ENCODE results near the gene FIBCD1.
"Not testable (repeated sequence)": the region's sequence is repeated elsewhere in the genome, so short reads cannot be mapped to it uniquely, and the experiment has no call there.

Gene FIBCD1

DNA sequence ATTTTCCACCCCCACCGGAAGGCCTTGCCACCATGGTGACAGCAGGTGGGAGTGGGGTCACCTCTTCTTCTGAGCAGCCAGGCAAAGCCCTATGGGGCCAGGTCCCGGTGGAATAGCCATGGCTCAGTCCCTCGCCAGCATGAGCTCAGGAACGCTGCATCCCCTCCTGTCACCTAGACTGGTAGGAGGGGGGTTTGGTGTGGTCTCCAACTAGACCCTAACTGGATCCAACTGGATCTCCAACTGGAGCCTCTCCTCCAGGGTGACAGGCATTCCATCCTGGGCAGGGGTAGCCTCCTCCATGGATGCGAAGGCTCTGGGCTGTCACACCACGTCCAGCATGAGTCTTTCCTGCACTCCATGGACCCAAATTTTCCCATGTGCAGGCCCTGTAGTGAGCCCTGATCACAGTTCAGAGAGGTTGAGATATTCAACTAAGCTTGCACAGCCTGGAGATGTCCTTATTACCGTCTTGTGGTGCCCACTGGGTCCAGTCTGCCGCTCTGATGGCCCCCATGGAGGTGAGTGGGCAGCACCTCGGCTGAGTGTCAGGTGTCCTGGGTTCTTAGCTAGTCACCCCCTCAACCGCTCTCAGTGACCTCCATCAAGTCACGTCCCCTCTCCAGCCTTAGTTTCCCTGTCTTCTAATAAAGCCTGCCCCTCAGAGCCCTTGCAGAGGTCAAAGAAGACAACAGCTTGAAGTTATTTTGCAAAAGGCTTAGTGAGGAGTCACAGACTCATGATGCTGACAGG lies 18.6 kb upstream of the FIBCD1 start:
- peaks cover 56% of the 10 kb centered on the region for H3K27me3 ChIP-seq (ENCODE audit: insufficient read depth, low read depth)

DNA sequence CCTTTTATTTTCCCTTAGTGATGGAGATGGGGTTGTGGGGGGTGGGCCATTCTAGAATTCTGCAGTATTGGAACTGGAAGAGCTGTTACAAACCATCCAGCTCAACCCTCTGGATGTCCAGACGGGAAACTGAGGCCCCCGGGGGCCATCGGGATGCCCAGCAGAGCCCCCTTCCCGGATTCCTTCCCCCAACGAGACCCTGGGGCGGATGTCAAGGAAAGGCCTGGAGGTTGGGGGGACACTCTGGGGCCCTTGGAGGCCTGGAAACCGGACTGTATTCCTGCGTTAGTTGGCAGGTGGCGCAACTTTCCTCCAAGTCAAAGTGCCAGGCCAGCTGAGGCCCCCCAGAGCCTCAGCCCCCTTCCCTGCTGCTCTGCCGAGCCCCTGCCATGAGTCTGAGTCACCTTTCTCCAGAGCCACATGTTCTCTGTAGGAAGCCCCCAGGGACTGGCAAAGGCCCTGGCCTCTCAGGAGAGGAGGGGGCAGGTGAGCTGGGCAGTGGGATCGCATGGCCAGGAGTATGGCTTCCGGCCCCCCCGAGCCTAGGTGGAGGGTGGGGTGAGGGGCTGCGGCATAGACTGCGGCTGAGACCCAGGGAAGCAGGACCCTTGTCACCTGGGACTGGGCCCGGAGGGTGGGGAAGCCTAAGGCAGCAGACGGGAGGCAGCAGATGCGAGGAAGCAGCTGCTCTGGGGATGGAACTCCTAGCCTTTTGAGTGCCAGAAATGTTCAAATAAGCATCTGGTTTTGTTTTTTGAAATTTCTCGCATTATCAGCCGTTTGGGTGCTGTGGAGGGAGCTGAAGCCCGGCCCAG lies 17.8 kb upstream of the FIBCD1 start:
- Histone ChIP-seq H3K4me2 (no peak overlapping the region), H2AFZ (ENCODE audit: low read depth) (no peak overlapping the region), H3K79me2 (ENCODE audit: insufficient read depth, low read depth) (no peaks in the 10 kb centered on the region), H4K20me1 (ENCODE audit: insufficient read depth) (no peaks in the 10 kb centered on the region), H3K4me1 (ENCODE audit: low read depth, poor library complexity, severe bottlenecking) (no peaks in the 10 kb centered on the region), H3K36me3 (ENCODE audit: insufficient read depth) (no peaks in the 10 kb centered on the region), H3K4me3 (IDR thresholded peaks at IDR 0.05; ENCODE audit: insufficient read depth, low read depth, low read length) (no peak overlapping the region), H3K27me3 (ENCODE audit: insufficient read depth, low read depth) (peaks cover 56% of the 10 kb centered on the region), H3K27ac (no peak overlapping the region), H3K9ac (no peak overlapping the region)
- TF ChIP-seq, protein P1, sequence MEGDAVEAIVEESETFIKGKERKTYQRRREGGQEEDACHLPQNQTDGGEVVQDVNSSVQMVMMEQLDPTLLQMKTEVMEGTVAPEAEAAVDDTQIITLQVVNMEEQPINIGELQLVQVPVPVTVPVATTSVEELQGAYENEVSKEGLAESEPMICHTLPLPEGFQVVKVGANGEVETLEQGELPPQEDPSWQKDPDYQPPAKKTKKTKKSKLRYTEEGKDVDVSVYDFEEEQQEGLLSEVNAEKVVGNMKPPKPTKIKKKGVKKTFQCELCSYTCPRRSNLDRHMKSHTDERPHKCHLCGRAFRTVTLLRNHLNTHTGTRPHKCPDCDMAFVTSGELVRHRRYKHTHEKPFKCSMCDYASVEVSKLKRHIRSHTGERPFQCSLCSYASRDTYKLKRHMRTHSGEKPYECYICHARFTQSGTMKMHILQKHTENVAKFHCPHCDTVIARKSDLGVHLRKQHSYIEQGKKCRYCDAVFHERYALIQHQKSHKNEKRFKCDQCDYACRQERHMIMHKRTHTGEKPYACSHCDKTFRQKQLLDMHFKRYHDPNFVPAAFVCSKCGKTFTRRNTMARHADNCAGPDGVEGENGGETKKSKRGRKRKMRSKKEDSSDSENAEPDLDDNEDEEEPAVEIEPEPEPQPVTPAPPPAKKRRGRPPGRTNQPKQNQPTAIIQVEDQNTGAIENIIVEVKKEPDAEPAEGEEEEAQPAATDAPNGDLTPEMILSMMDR (conservative IDR thresholded peaks at IDR 0.05; ENCODE audit: low read depth, low read length), result no peak

More for the DNA sequence above, 18.6 kb upstream of the FIBCD1 start:
- no peaks in the 10 kb centered on the region for H3K36me3 ChIP-seq (ENCODE audit: insufficient read depth)
- TF ChIP-seq, protein P1 (conservative IDR thresholded peaks at IDR 0.05; ENCODE audit: low read depth, low read length), result no peak
- no peaks in the 10 kb centered on the region for H4K20me1 ChIP-seq (ENCODE audit: insufficient read depth)
- no peaks in the 10 kb centered on the region for H3K79me2 ChIP-seq (ENCODE audit: insufficient read depth, low read depth)
- no peak overlapping the region for H3K4me3 ChIP-seq (IDR thresholded peaks at IDR 0.05; ENCODE audit: insufficient read depth, low read depth, low read length)
- H2AFZ ChIP-seq (ENCODE audit: low read depth), result no peak overlapping the region
- no peak overlapping the region for H3K27ac ChIP-seq
- no peak overlapping the region for H3K9ac ChIP-seq
- no peaks in the 10 kb centered on the region for H3K4me1 ChIP-seq (ENCODE audit: low read depth, poor library complexity, severe bottlenecking)
- no peak overlapping the region for H3K4me2 ChIP-seq

DNA sequence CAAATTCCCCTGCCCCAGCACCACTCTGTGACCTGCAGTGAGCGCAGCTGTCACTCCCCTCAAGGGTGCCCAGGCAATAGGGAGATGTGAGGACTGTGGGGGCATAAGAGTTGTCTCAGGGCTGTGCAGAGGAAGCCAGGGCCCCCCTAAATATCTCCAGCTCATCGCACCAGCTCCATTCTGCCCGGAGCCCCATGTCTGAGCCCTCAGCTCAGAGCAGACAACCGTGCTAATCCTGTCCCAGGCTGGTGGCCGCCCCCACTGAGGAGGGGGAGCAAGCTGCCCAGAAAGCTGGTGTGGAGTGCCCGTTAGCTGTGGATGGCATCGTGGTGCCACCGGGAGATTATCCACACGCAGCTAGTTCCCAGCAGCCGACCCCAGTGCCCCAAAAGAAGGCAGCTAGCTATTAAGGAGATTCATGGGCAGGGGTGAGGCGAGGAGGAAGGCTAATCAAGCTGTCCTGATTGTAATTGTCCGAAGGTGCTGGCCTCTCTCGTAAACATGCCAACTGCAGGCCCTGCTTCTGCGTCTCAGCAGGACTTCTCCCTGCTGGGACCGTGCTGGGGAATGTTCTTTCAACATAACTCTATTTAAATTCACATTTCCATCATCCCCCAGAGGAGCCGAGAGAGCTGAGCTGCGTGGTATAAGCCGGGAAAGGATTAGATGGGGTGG lies 17.0 kb upstream of the FIBCD1 start:
- H3K4me1 ChIP-seq (ENCODE audit: low read depth, poor library complexity, severe bottlenecking), result no peaks in the 10 kb centered on the region
- no peaks in the 10 kb centered on the region for H4K20me1 ChIP-seq (ENCODE audit: insufficient read depth)
- H2AFZ ChIP-seq (ENCODE audit: low read depth), result no peak overlapping the region
- H3K27ac ChIP-seq, result no peak overlapping the region
- H3K79me2 ChIP-seq (ENCODE audit: insufficient read depth, low read depth), result no peaks in the 10 kb centered on the region
- H3K4me2 ChIP-seq, result no peak overlapping the region
- H3K4me3 ChIP-seq (IDR thresholded peaks at IDR 0.05; ENCODE audit: insufficient read depth, low read depth, low read length), result no peak overlapping the region
- no peak overlapping the region for H3K9ac ChIP-seq
- no peaks in the 10 kb centered on the region for H3K36me3 ChIP-seq (ENCODE audit: insufficient read depth)
- TF ChIP-seq, protein P1 (conservative IDR thresholded peaks at IDR 0.05; ENCODE audit: low read depth, low read length), result no peak
- peaks cover 60% of the 10 kb centered on the region for H3K27me3 ChIP-seq (ENCODE audit: insufficient read depth, low read depth)

DNA sequence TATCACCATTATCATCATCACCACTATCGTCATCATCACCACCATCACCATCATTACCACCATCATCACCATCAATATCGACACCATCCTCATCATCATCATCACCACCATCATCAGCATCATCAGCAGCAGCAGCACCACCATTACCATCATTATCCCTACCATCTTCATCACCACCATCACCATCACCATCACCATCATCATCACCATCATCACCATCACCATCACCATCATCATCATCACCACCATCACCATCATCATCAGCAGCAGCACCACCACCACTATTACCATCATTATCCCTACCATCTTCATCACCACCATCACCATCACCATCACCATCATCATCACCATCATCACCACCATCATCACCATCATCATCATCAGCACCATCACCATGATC lies 15.9 kb upstream of the FIBCD1 start:
- not testable (repeated sequence) for H3K4me3 ChIP-seq (IDR thresholded peaks at IDR 0.05; ENCODE audit: insufficient read depth, low read depth, low read length); H3K36me3 ChIP-seq (ENCODE audit: insufficient read depth); H3K4me2 ChIP-seq; H3K27ac ChIP-seq; H3K79me2 ChIP-seq (ENCODE audit: insufficient read depth, low read depth); H4K20me1 ChIP-seq (ENCODE audit: insufficient read depth); H3K4me1 ChIP-seq (ENCODE audit: low read depth, poor library complexity, severe bottlenecking); H2AFZ ChIP-seq (ENCODE audit: low read depth); H3K9ac ChIP-seq
- peaks cover 60% of the 10 kb centered on the region for H3K27me3 ChIP-seq (ENCODE audit: insufficient read depth, low read depth)
